ENCODE data around the gene RNU5D-1. TPM values are rescaled to one million over a fixed set of nuclear protein-coding genes. Genes with fewer than 3 reads are reported as not detected.
A peak's percentile ranks its signal among the peaks of the same experiment; 100 is the strongest.

RNU5D-1 gene
- total RNA-seq, 1 donor from 2014 or later = not detected

- no peak for DNase-seq (ENCODE audit: low read depth)
- H3K27me3 ChIP-seq (ENCODE audit: control insufficient read depth, insufficient read depth, low read length) = no peaks in the 10 kb centered on the region
- no peaks in the 10 kb centered on the region for H3K36me3 ChIP-seq (ENCODE audit: control insufficient read depth, insufficient read depth, low read length)
- no peak overlapping the region for H3K4me3 ChIP-seq (ENCODE audit: low read depth, low read length)
- peak; percentile 46 for TF ChIP-seq CTCF (IDR thresholded peaks at IDR 0.05; ENCODE audit: insufficient read depth, low read length, poor library complexity, severe bottlenecking)
Measured at GRCh38 chr1:44707959-44708831, 22.8 kb downstream of the RNU5D-1 start.

DNA sequence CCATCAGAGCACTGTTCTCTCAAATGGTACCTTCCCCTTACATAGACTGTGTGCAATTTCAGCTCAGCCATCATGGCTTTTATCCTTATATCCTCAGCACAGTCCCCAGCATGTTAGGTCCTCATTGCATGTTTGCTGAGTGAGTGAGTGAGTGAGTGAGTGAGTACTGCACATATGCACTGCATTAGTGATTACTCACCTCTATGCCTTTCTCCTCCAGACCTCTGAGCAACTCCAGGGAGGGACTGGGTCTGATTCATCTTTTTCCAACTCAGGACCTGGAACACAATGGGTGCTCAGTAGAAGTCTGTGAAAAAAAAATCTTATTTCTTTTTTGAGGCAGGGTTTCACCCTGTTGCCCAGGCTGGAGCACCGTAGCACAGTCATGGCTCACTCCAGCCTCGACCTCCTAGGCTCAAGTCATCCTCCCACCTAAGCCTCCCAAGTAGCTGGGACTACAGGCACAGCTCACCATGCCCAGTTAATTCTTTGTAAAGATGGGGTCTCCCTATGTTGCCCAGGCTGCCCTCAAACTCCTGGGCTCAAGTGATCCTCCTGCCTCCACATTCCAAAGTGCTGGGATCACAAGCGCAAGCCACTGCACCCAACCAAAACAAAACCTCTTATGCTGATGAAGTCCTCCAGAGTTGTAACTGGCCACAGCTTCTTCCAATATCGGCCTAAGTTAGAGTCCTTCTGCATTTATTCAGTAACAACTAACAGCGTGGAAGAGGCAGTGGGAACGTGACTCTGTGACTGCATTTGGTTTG, 23.7 kb downstream of the RNU5D-1 start:
- Histone ChIP-seq H3K36me3 (ENCODE audit: control insufficient read depth, insufficient read depth, low read length) (no peaks in the 10 kb centered on the region), H3K27me3 (ENCODE audit: control insufficient read depth, insufficient read depth, low read length) (no peaks in the 10 kb centered on the region), H3K4me3 (ENCODE audit: low read depth, low read length) (no peak overlapping the region)
- peak; percentile 92 for DNase-seq (ENCODE audit: low read depth)
- TF ChIP-seq CTCF (IDR thresholded peaks at IDR 0.05; ENCODE audit: insufficient read depth, low read length, poor library complexity, severe bottlenecking) = no peak

DNA sequence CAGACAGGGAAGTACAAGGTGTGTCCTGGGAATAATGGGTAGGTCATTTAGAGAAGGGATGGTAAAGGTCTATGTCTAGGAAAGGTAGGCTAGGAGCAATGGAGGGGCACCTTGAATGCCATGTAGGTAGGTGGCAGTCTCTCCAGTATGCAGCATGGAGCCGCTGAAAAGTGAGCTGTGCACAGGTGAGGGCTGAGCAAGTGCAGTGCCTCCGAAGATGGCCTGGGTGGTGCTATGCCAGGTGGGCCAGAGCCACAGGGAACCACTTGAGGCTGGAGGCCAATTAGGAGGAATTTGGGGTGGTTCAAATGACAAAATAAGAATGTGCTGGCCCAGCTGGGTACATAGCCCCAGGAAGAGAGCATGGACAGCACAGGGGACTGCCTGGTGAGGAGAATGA, 25.0 kb downstream of the RNU5D-1 start:
- DNase-seq (ENCODE audit: low read depth) = no peak
- TF ChIP-seq CTCF (IDR thresholded peaks at IDR 0.05; ENCODE audit: insufficient read depth, low read length, poor library complexity, severe bottlenecking) = no peak
- H3K36me3 ChIP-seq (ENCODE audit: control insufficient read depth, insufficient read depth, low read length) = no peaks in the 10 kb centered on the region
- H3K27me3 ChIP-seq (ENCODE audit: control insufficient read depth, insufficient read depth, low read length) = no peaks in the 10 kb centered on the region
- H3K4me3 ChIP-seq (ENCODE audit: low read depth, low read length) = no peak overlapping the region

GRCh38 chr1:44705470-44705869, 25.5 kb downstream of the RNU5D-1 start:
- DNase-seq (ENCODE audit: low read depth) = no peak
- H3K4me3 ChIP-seq (ENCODE audit: low read depth, low read length) = no peak overlapping the region
- no peak for TF ChIP-seq CTCF (IDR thresholded peaks at IDR 0.05; ENCODE audit: insufficient read depth, low read length, poor library complexity, severe bottlenecking)
- H3K27me3 ChIP-seq (ENCODE audit: control insufficient read depth, insufficient read depth, low read length) = no peaks in the 10 kb centered on the region
- H3K36me3 ChIP-seq (ENCODE audit: control insufficient read depth, insufficient read depth, low read length) = no peaks in the 10 kb centered on the region

GRCh38 chr1:44701141-44701573, 29.8 kb downstream of the RNU5D-1 start:
- DNase-seq (ENCODE audit: low read depth) = no peak
- TF ChIP-seq CTCF (IDR thresholded peaks at IDR 0.05; ENCODE audit: insufficient read depth, low read length, poor library complexity, severe bottlenecking) = no peak
- no peak overlapping the region for H3K4me3 ChIP-seq (ENCODE audit: low read depth, low read length)
- H3K27me3 ChIP-seq (ENCODE audit: control insufficient read depth, insufficient read depth, low read length) = no peaks in the 10 kb centered on the region
- H3K36me3 ChIP-seq (ENCODE audit: control insufficient read depth, insufficient read depth, low read length) = no peaks in the 10 kb centered on the region

Measured in kidney epithelial cell (primary cell).